Measurements from ENCODE around the gene ITGA1.

DNA sequence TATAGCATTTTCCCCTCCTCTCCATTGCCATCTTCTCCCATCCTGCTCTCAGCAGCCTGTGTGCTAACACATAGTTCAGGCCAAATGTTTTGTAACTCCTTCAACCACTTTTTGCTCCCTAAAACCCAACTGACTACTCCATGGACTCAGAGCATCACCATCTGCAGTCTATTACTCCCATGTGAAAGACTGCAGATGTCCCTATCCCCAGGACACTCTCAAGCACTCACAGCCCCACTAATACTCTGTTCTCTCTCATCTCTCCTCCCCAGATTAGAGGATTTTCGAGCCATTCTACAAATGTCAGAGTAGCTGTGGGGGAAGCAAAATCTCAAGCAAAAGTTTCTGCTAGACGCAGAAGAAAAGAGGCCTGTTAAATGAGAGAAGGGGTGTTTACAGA is 99.3 kb downstream of the ITGA1 start:
- no peak for TF ChIP-seq CTCF (IDR thresholded peaks at IDR 0.05)
- TF ChIP-seq POLR2AphosphoS5 (IDR thresholded peaks at IDR 0.05; ENCODE audit: low read depth, low read length), result no peak
- no peak for TF ChIP-seq TCF7L2 (IDR thresholded peaks at IDR 0.05; ENCODE audit: low read depth, low read length)

All from Panc1 (cell line).